GM21723 (cell line): Measurements from ENCODE around the gene PLEKHA6.

Experiments
- ATAC-seq: cut with Tn5 transposase; IDR thresholded peaks from one replicate; pipeline ENCODE4 v1.9.1; 2021; ENCODE audit warnings: mild to moderate bottlenecking, moderate library complexity; ENCODE audit not compliant: unreplicated experiment

The PLEKHA6 gene

DNA sequence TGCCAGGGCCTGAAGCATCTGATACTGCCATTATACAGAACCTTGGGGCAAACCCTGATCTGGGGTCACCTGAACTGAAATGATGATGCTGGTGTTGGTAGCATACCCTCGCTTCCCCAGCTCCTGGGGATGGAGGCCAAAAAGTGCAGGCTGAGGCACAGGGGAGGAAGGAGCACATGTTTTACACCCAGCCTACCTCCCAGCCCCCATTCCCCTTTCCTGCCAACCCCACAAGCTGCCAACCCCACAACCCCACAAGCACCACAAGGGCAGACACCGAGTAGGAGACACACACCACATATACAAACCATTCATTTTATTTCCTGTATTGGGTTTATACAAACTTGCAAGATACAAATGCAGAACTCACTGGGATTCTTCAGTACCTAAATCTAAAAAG lies 141.2 kb downstream of the PLEKHA6 start:
- ATAC-seq, result no peak

DNA sequence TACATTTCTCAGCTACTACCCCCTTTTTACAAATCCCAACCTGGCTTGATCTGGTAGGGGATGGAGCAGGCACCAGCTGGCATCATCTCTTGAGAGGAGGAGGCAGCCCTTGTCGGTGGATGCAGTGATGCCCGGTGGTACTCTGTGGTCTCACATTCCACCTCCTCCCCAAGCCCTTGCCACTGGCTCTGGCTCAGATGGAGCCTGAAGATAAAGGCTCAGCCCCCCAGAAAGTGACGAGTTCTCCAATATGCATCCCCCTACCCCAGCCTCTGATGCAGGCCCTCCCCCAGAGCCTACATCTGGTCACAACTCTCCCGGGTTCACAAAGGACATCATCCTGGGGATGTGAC lies 142.1 kb downstream of the PLEKHA6 start:
- no peak for ATAC-seq

DNA sequence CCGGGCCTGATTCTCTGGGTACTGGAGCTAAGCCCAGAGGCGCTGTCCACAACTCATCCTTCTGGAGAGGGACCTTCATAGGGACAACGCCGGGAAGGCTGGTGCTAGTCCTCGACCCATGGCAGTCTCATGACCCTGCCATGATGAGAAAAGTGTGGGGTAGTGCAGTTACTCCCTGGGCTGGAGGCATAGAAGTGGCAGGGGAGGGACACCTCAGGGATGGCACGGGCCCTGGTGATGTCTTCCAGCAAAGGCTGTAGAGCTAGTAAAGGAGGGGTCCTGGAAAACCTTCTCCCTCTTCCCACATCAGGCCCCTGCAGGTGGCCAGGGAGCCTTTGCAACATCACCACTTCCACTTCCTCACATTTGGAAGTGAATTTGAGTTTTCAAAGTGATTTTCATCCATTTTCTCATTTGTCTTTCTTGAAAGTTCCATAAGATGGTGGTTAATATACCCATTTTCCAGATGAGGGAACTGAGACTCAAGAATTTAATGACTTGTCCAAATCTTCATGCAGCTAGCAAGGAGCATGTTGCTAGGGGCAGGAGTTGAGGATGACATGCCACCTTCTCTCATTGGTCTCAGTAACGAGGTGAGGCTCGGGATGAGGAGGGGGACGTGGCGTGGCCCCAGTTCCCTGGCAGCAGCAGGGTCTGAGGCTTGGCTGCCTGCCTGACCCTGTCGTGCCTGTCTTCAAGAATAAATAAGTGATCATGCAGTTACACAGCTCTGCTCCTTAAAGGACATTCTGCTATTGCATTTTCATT lies 142.7 kb downstream of the PLEKHA6 start:
- ATAC-seq, result no peak

DNA sequence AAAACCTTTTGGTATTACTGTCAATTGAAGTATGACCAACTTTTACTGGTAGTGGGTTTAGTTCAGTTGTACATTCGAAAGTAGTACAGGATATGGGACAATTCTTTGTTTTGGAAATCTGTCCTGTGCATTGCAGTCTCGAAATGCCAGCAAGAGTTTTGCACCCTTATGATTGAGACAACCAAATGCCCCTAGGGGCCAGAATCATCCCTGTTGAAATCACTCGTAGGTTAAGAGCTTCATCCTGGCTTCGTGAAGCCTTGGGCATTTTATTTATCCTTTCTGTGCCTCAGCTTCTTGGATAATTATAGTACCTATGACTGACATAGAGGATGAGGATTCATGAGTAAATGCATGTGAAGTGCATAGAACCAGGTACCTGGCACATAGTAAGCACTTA lies 143.5 kb downstream of the PLEKHA6 start:
- ATAC-seq, result no peak

DNA sequence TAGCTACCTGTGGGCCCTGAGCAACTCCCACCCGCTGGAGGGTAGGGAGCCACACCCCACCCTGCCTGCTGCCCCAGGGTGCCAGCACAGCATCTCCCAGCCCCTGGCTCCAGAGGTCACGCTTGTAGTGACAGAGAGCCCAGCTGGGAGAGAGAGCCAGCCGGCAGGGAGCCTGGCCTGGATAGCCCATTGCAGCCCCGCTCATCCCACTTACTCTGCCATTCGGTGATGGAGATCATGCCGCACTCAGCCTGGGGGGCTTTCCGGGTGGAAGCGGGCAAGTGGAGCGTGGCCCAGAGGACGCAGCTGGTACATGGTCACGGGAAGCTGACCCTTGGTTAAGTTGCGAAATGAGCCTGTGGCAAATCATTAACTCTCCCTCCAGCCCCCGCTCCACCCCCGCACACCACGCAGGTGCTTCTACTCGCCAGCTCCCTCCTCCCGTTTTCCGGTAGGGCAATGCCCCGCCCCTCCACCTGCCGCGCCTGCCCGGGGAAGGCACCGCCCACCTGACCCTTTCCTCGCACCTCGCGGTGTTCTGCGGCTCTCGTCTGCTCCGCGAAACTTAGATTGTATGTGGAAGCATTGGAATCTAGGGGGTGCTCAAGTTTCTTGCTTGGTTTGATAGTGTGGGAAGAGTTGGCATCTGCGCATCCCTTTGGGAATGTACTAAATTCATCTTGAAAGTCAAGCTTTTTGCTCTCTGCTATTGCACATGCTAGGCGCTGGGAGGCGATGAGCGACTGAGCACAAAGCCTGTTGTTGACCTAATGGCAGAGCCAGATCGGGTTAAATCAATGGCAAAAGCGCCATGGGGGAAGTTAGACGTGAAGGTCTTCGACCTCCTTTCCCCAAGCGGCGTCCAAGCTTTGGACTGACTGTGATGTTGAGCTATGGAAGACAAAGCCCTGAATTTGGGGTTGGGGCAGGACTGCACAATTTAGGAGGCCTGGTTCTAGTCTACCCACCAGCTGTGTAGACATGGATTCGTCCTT lies 145.8 kb downstream of the PLEKHA6 start, which contains the start of gene GOLT1A:
GOLT1A (minus strand) TSS at position 321 of the 995 bp plus-strand sequence; CDS start at position 239, 82 bp downstream.
- ATAC-seq, result peak; percentile 74

DNA sequence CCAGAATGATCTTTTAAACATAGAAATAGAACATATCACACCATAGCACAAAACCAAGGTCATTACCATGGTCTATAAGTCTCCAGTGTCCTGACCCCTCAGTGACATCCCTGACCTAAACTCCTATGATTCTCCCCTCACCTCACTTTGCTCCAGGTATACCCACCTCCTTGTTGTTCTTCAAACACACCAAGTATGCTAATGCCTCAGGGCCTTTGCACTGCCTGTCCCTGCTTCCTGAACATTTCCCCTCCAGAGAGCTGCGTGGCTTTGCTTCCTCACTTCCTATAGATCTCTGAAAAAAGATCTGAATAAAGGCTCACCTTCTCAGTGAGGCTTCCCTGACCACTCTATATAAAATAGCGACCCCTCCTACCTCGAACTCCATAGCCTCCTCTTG lies 147.0 kb downstream of the PLEKHA6 start:
- no peak for ATAC-seq

DNA sequence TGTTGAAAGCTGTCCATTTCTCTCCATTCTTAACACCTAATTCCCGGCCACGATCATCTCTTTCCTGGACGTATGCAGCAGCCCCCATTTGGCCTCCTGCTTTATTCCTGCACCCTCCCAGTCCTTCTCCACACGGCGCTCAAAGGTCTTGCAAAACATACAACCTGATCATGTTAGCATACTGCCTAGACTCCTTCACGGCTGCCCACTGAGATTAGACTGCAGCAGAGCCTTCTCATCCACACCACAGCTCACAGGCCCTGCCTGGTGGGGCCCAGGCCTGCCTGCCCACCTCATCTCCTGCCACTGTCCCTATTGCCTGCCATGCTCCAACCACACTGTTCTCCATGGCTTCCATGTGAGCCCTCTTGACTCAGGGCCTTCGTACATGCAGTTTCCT lies 148.7 kb downstream of the PLEKHA6 start:
- no peak for ATAC-seq

DNA sequence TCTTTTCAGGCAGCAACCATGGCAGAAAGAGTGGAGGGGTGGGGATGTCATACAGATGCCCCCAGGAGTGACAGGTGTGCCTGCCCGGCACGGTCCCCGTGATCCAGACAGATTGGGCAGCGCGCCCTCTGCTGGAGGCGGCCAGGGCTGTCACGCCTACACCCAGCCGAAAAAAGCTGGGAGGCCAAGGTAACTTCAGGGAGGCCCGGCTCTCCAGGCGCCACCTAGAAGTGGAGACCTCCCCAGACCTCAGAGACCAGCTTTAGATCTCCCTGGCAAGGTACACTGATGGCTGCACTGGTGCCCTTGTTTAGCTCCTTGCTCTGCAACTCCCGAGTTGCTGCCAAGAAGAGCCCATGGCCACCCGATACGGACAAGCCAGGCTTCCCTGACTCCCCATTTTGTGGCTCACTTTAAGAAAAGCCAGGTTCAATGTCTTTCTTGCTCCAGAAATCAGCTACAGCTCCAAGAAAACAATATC lies 152.6 kb downstream of the PLEKHA6 start:
- no peak for ATAC-seq

DNA sequence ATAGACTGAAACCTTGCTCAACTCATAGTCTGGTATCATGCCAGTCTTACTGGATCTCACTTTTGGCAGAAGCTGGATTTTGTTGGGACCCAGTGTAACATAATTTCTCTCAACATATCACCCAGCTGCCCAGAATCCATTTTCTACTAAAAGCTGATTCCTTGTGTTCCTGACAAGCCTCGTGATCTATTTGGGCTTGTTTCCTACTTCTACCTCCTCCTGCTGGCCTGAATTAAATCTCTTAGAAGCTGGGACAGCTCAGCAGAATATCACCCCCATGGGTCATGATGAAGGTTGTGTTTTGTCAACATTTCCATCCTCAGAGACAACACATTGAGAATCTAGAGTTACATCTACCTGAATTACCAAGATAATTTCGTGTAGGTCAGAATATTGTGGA lies 153.6 kb downstream of the PLEKHA6 start:
- no peak for ATAC-seq

DNA sequence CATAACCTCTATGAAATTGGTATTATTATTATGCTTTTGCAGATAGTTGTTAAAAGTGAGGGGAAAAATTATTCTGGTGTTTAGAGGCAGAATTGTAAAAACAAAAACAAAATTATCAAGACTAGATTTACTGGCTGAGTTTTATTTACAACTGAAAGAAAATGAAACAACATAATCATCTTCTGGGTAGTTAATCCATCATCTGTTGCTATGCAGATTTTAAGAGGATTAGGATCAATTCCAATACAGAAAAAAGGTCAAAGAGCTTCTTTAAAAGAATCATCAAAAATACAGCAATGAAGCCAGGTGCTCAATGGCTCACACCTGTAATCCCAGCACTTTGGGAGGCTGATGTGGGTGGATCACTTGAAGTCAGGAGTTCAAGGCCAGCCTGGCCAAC lies 154.2 kb downstream of the PLEKHA6 start:
- ATAC-seq, result no peak

DNA sequence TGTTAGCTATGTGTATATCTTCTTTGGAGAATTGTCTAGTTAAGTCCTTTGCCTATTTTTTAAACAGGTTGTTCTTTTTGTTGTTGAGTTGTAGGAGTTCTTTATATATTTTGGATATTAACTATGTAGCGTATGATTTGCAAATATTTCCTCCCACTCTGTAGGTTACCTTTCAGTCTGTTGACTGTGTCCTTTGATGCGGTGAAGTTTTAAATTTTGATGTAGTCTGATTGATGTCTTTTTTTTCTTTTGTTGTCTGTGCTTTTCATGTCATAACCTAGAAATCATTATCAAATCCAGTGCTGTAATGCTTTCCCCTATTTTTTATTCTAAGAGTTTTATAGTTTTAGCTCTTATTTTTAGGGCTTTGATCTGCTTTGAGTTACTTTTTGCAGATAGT lies 154.8 kb downstream of the PLEKHA6 start:
- ATAC-seq, result no peak

DNA sequence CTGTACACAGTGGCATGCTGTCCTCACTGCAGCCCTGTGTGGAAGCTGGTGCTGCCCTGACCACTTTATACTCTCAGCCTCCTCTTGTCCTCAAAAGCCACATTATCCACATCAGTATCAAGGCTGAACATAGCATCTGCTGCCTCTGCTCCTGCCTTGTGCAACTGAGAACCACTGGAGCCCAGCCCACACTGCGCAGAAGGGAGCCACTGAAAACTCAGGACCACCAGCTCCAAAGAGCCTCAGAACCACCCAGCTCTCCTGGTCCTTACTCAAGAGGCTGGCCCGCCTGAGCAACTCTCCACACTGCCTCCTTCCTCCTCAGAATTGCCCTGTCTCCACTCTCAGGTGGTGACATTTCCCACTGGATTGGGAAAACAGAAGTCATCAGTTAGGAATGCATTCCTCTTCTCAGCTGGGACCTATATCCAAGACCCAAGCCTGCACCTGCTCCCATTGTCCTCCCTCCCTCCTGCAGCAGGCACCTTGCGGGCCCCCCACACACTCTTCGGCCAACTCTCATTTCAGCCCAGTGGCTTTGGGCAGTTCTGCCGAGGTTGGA lies 156.4 kb downstream of the PLEKHA6 start:
- no peak for ATAC-seq

DNA sequence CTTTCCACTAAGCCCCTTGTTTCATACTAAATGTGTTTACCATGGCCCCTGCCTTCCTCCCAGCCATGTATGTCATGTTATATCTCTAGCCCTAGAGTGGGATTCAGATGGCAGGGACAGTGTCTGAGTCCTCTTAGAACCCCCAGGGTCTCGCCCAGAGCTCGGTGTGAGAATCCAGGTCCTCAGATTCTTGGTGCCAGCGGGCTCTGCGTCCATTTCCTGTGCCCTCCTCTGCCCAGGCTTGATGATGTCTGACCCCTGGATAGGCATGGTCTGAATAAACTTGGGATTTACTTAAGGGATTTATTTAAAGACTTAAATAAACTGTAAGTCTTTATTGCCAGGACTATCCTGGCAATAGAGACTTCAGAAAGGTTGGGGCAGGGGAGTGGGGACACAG lies 157.2 kb downstream of the PLEKHA6 start:
- ATAC-seq, result no peak

DNA sequence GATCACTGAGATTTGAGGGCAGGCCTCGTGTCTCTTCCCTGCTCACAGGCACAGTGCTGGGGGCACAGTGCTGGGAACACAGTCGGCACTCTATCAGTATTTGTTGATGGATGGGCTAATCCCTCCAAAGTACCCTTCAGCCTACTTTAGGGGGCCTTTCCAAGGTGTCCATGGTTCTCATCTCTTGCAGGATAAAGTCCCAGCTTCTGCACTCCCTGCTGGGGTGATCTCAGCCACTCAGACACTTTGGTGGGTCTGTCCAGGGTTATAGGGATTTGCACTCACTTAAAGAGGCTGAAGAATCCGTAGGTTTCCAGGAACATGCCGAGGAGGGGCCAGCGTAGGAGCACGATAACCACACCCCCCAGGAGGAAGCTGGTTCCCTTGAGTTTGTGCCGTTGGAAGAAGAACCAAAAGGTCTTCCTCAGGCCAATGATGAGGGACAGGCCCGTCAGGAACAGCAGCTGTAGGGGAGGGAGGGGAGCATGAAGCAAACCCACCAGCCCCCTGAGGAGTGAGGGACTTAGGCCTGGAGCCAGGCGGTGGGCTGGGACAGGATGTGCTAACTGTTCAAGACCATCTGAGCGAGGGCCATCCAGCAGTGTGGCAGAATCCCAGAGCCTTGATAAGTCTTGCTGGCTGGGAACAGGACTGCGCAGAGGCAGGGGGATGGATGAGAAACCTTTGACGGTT lies 158.2 kb downstream of the PLEKHA6 start:
- ATAC-seq, result no peak

DNA sequence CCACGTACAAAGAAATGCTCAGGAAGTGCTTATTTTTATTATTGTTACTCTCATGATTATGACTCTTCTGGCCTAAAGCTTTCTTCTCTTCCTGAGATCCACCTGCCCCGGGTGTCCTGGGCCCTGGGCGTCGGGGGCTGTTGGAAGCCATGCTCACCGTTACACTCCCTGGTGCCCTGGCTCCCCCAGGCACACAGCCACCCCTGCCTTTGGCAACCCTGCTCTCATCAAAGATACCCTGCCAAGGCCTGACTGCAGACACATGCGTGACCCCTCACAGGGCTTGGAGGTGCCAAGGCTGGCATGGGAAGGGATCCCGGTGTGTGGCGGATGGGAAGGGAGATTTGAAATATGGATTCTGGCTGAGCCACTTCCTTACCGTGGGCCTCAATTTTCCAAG lies 160.2 kb downstream of the PLEKHA6 start:
- ATAC-seq, result no peak

DNA sequence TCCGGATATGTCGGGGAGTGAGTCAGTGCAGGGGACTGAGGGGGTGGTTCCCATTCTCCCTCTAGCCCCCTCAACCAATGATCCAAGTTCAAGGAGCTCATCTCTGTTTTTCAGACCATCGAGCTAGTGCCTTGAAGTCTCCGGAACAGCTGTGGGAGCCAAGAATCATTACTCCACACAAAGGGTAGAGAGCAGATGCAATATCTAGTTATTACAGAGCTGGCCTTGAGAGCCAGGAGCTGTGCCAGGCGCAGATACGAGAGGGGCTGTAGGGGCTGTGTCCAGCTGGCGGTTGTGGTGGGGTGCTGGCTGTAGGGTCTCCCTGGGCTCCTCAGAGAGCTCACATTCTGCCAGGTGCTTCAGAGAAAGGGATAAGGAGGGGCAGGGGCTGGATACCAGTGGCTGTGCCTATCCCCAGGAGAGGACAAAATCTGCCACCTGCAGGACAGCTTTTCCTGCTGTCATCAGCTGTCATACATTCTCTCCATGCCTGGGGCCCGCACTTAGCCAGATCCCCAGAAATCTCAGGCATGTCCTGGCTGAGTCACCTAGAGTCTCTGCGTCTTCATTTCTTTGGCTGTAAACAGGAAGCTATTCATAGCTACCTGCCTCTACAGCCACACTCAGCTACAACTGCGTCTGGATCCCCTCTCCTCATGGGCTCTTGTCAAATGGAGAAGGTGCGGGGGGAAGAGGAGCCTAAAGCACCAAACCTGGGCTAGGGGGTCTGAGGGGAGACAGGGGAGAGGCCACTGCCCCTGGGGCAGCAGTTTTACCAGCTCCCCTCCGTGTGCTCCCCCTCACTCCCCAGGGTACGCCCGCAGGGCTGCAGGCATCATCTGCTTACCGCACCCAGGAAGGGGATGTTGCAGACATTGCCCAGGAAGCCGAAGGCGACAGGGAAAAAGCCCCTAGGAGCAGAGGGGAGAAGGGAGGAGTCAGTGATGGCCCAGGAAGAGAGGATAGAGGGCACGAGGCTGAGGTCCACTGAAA lies 161.1 kb downstream of the PLEKHA6 start:
- ATAC-seq, result no peak

DNA sequence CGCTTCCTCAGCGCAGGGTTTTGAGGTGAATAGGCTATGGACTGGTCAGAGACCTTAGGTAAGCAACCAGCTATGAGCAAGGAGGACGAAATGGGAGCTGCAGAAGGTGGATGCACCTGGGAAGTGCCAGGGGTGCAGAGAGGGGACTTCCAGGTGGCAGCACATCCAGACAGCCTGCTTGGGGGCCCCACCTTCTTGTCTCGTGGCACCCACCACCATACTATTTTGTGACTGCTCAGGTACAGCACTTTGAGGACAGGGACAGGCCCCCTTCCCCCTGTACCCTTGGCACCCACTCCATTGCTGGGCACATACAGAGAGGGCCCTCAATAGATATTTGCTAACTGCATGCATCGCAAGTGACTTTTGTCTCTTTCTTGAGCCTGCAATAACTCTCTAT lies 162.7 kb downstream of the PLEKHA6 start:
- ATAC-seq, result no peak

DNA sequence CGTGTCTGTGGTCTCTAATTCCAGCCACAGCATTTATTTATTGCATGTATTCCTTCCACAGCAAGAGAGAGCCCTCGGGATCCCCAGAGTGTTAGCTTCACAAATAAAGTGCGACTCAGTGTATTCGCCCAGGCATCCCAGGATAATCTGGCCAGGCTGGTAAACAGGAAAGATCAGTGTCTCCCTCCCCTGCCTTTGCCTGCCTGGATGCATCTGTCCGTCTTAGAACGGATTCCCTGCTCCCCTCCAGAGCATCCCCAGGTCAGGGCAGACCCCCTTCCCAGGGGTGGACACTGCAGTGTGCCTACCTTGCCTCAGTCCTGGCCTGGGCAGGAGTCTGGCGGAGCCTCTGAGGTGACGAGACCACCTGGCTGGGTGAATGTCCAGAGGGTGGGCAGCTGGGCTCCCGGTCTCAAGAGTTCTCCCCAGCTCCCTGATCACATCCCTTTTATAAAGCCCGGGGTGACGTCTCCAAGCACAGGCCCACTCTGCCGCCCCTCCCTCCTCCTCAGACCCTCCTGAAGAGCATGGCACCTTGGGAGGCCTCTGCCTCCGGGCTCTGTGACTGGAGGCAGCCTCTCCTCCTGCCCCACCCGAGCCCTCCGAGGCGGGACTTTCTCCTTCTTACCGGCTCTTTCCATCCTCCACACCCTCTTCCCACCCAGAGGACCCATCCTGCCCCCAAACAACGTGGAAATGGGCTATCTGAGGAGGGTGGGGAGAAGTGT lies 163.5 kb downstream of the PLEKHA6 start, which contains the start of gene KISS1:
KISS1 (minus strand) TSS at position 424 of the 728 bp plus-strand sequence. CDS start 3,615 bp downstream, outside the sequence.
- no peak for ATAC-seq

DNA sequence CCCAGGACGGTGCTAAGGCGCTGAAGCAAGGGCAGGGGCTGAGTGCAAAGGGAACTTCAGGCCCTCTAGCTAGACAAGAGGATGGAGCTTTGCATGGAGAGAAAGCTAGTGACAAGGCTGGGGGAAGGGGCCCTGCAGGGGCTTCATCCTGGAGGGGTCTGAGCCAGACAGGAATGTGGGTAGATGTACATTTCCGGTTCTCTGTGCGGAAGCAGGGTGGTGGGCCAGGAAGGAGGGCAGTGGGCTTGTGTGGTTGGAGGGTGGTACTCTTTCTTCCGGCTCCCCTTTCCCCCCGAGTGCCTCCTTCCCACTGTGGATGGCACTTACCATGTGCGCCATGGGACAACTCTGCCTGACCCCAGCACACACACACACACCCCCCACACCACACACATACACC lies 165.0 kb downstream of the PLEKHA6 start:
- no peak for ATAC-seq
